ENCODE data around the gene PHACTR4. TPM values are rescaled to one million over a fixed set of nuclear protein-coding genes. Genes with fewer than 3 reads are reported as not detected.
"Not testable (repeated sequence)": the region's sequence is repeated elsewhere in the genome, so short reads cannot be mapped to it uniquely, and the experiment has no call there.

PHACTR4 gene
- total RNA-seq, 2 donors from 2014 or later: 49.9 to 65.0 TPM

- Mint-ChIP-seq H3K27me3 (ENCODE audit: insufficient read depth) (no peaks in the 10 kb centered on the region), H3K9me3 (peaks cover 6% of the 10 kb centered on the region), H3K36me3 (ENCODE audit: low read depth) (peaks cover 46% of the 10 kb centered on the region), H3K27ac (no peak overlapping the region), H3K4me3 (no peak overlapping the region), H3K4me1 (no peaks in the 10 kb centered on the region)
- Histone ChIP-seq H3K36me3 (ENCODE audit: control insufficient read depth, insufficient read depth, low read length) (peaks cover 4% of the 10 kb centered on the region), H3K9me3 (ENCODE audit: control insufficient read depth, low read length) (peaks cover 8% of the 10 kb centered on the region), H3K4me3 (ENCODE audit: low read length) (no peak overlapping the region), H3K27ac (ENCODE audit: low read depth, low read length) (no peak overlapping the region), H3K27me3 (ENCODE audit: control insufficient read depth, insufficient read depth, low read length, poor library complexity, severe bottlenecking) (no peaks in the 10 kb centered on the region), H3K9ac (ENCODE audit: extremely low read depth, low read length, poor library complexity, severe bottlenecking) (no peak overlapping the region), H3K4me1 (ENCODE audit: control insufficient read depth, insufficient read depth, low read length) (no peaks in the 10 kb centered on the region)
- 80% methylated on average over 1 of the region's 1 CpG; no CpG with 5 or more reads in 1 of the 2 experiments for WGBS, 2 experiments (ENCODE audit: insufficient coverage in 1 of 2, insufficient read length in 1 of 2)
- DNase-seq: no peak
- no peak for TF ChIP-seq CTCF (conservative IDR thresholded peaks at IDR 0.05)
These were observed 10.9 kb downstream of the PHACTR4 start for GRCh38 chr1:28380394-28380793.

GRCh38 chr1:28383785-28384184 is 14.2 kb downstream of the PHACTR4 start:
- H3K9ac ChIP-seq (ENCODE audit: extremely low read depth, low read length, poor library complexity, severe bottlenecking); H3K4me1 ChIP-seq (ENCODE audit: control insufficient read depth, insufficient read depth, low read length): not testable (repeated sequence)
- WGBS, 2 experiments (ENCODE audit: insufficient coverage in 1 of 2, insufficient read length in 1 of 2): 93 to 100% methylated on average over 3 to 4 of the region's 4 CpGs

GRCh38 chr1:28392027-28392652 is 22.6 kb downstream of the PHACTR4 start:
- 89 to 96% methylated on average over 5 to 6 of the region's 6 CpGs for WGBS, 2 experiments (ENCODE audit: insufficient coverage in 1 of 2, insufficient read length in 1 of 2)
- Mint-ChIP-seq H3K4me3 (no peak overlapping the region), H3K36me3 (ENCODE audit: low read depth) (peaks cover 32% of the 10 kb centered on the region), H3K9me3 (no peaks in the 10 kb centered on the region), H3K27ac (no peak overlapping the region), H3K4me1 (peaks cover 3% of the 10 kb centered on the region), H3K27me3 (ENCODE audit: insufficient read depth) (no peaks in the 10 kb centered on the region)
- peaks cover 11% of the 10 kb centered on the region for H3K36me3 ChIP-seq (ENCODE audit: control insufficient read depth, insufficient read depth, low read length)
- H3K27ac ChIP-seq (ENCODE audit: low read depth, low read length): no peak overlapping the region
- DNase-seq: no peak
- H3K4me3 ChIP-seq (ENCODE audit: low read length): no peak overlapping the region
- no peak overlapping the region for H3K9ac ChIP-seq (ENCODE audit: extremely low read depth, low read length, poor library complexity, severe bottlenecking)
- H3K27me3 ChIP-seq (ENCODE audit: control insufficient read depth, insufficient read depth, low read length, poor library complexity, severe bottlenecking): no peaks in the 10 kb centered on the region
- no peaks in the 10 kb centered on the region for H3K9me3 ChIP-seq (ENCODE audit: control insufficient read depth, low read length)
- no peaks in the 10 kb centered on the region for H3K4me1 ChIP-seq (ENCODE audit: control insufficient read depth, insufficient read depth, low read length)
- TF ChIP-seq CTCF (conservative IDR thresholded peaks at IDR 0.05): no peak

More at GRCh38 chr1:28383785-28384184, 14.2 kb downstream of the PHACTR4 start:
- not testable (repeated sequence) for H3K27ac ChIP-seq (ENCODE audit: low read depth, low read length); H3K9me3 ChIP-seq (ENCODE audit: control insufficient read depth, low read length); H3K4me3 ChIP-seq (ENCODE audit: low read length); H3K4me3 Mint-ChIP-seq; H3K4me1 Mint-ChIP-seq; H3K27me3 ChIP-seq (ENCODE audit: control insufficient read depth, insufficient read depth, low read length, poor library complexity, severe bottlenecking); H3K27me3 Mint-ChIP-seq (ENCODE audit: insufficient read depth); H3K9me3 Mint-ChIP-seq; H3K27ac Mint-ChIP-seq; DNase-seq; H3K36me3 ChIP-seq (ENCODE audit: control insufficient read depth, insufficient read depth, low read length)
- H3K36me3 Mint-ChIP-seq (ENCODE audit: low read depth): peaks cover 42% of the 10 kb centered on the region

- Histone ChIP-seq H3K9ac (ENCODE audit: extremely low read depth, low read length, poor library complexity, severe bottlenecking) (no peak overlapping the region), H3K27me3 (ENCODE audit: control insufficient read depth, insufficient read depth, low read length, poor library complexity, severe bottlenecking) (no peaks in the 10 kb centered on the region), H3K36me3 (ENCODE audit: control insufficient read depth, insufficient read depth, low read length) (peaks cover 14% of the 10 kb centered on the region), H3K4me3 (ENCODE audit: low read length) (no peak overlapping the region), H3K9me3 (ENCODE audit: control insufficient read depth, low read length) (no peaks in the 10 kb centered on the region), H3K4me1 (ENCODE audit: control insufficient read depth, insufficient read depth, low read length) (no peaks in the 10 kb centered on the region), H3K27ac (ENCODE audit: low read depth, low read length) (no peak overlapping the region)
- H3K27ac Mint-ChIP-seq: no peak overlapping the region
- H3K4me3 Mint-ChIP-seq: no peak overlapping the region
- no peak for TF ChIP-seq CTCF (conservative IDR thresholded peaks at IDR 0.05)
- H3K27me3 Mint-ChIP-seq (ENCODE audit: insufficient read depth): no peaks in the 10 kb centered on the region
- no peaks in the 10 kb centered on the region for H3K9me3 Mint-ChIP-seq
- WGBS, 2 experiments (ENCODE audit: insufficient coverage in 1 of 2, insufficient read length in 1 of 2): 83% methylated on average over 1 of the region's 1 CpG; no CpG with 5 or more reads in 1 of the 2 experiments
- H3K4me1 Mint-ChIP-seq: peaks cover 3% of the 10 kb centered on the region
- H3K36me3 Mint-ChIP-seq (ENCODE audit: low read depth): peaks cover 28% of the 10 kb centered on the region
- DNase-seq: no peak
These were observed 24.6 kb downstream of the PHACTR4 start for GRCh38 chr1:28394136-28394535.

All from endodermal cell (in vitro differentiated cells).